Right lobe of liver (tissue), 6 donors: ENCODE results near the gene FOXI2. TPM values are rescaled to one million over a fixed set of nuclear protein-coding genes. Genes with fewer than 3 reads are reported as not detected.

ENCODE experiments used
- ATAC-seq, 4 donors: fragments of 200-7000 bp; cut with Tn5 transposase; one replicate each; pipeline ENCODE4 v1.9.1; 2020; ENCODE audit warnings: mild to moderate bottlenecking in 4 of 4, moderate library complexity in 4 of 4
- DNase-seq, 3 donors: peaks; one replicate each; pipeline ENCODE4 v3.0.0-alpha.2; 2020
- H3K27ac ChIP-seq, 3 donors: fragments of 200-600 bp; one replicate each; pipeline ENCODE4 v1.8.0; 2022
- H3K27me3 ChIP-seq, 2 donors: fragments of 200-600 bp; one replicate each; pipeline ENCODE4 v1.8.0; 2022
- H3K36me3 ChIP-seq, 4 donors: fragments of 200-600 bp; sonication (generic) in 1 of 4; one replicate each; pipeline versions ENCODE4 v1.5.1 to v1.8.0; 2017 to 2022; ENCODE audit warnings: control low read depth in 1 of 4
- H3K4me1 ChIP-seq, 4 donors: fragments of 200-600 bp; sonication (generic) in 1 of 4; one replicate each; pipeline versions ENCODE4 v1.5.1 to v1.8.0; 2017 to 2022; ENCODE audit warnings: control low read depth in 1 of 4
- H3K4me3 ChIP-seq, 3 donors: fragments of 200-600 bp; one replicate each; pipeline ENCODE4 v1.8.0; 2022
- H3K9me3 ChIP-seq, 4 donors: fragments of 200-600 bp; sonication (generic) in 1 of 4; one replicate each; pipeline versions ENCODE4 v1.5.1 to v1.8.0; 2017 to 2022; ENCODE audit warnings: control low read depth in 1 of 4
- POLR2A ChIP-seq: fragments of 450-650 bp; IDR thresholded peaks from one replicate; pipeline ENCODE4 v1.6.1; 2017; ENCODE audit warnings: antibody characterized with exemption, mild to moderate bottlenecking
- WGBS: methylation state at CpG from one replicate; pipeline ENCODE4 v1.1.6; 2018; ENCODE audit warnings: low coverage, low lambda C conversion rate; ENCODE audit not compliant: insufficient coverage; ENCODE audit errors: missing lambda C conversion rate; 5-methylcytosine and 5-hydroxymethylcytosine counted together
- intact Hi-C, 2 donors: fragments of 100-400 bp; cut with DNase I; formaldehyde crosslinking; loops; one replicate each; pipeline versions ENCODE4 v1.11.2 to v1.14.1; 2022
- total RNA-seq, 6 experiments: library from RNA; depleted of rRNA in 2 of 6; stranded (reverse); fragments of >200 nt in 2 of 6; fragmentation: NEBNext Ultra II Directional in 3 of 6; extraction: Animal tissue kit (Norgen Biotek cat#: 25700) in 3 of 6; gene quantifications; one replicate each; pipeline versions ENCODE4 v1.1.0 to v1.2.4, GENCODE V29; 2016 to 2023
- TF ChIP-seq, protein P1 (sequence below), 4 donors: fragments of 200-600 bp in 3 of 4; fragments of 450-650 bp in 1 of 4; IDR thresholded peaks; one replicate each; pipeline versions ENCODE4 v1.5.1 to v1.8.0; 2016 to 2022; ENCODE audit warnings: antibody characterized with exemption in 4 of 4, mild to moderate bottlenecking in 2 of 4
- donor health status: DM: no; HTN: yes; CAD: no.
- donor health status: DM: no; HTN: no; CAD: no.
- donor health status: DM: no; HTN: no; CAD: no.
- donor health status: DM: no; HTN: yes; CAD: no.
- donor health status: DM: no; HTN: yes; CAD: no.

Gene FOXI2
- total RNA-seq, 6 experiments from 2014 or later = not detected

DNA sequence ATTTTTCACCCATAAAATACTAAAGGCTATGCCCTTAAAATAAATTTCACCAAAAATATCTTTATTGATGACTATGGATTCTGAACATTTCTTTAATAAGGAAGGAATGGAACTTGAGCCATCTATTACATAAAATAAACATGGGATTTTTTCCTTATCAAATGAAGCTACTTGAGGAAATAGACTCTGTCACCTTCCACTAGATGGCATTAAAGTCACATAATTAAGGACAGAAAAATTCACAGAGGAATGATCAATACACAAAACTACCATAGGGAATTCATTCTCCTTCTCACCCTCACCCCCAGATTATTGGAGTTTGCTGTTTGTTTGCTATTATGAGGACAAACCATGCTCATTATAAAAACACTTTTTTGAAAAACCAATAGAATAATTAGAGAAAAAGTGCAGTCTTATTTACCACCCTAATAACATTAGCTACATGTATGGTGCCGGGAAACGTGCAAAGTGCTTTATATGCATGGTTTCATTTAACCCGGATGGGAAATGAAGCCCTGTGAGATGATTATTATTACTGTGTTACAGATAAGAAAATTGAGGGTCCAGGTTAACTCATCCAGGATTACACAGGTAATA is 21.1 kb upstream of the FOXI2 start:
- intact Hi-C loops = loop anchor here (10.0 kb wide), 1 partner anchor 139 kb away; no protein-coding TSS in a partner anchor
- no peak overlapping the region for H3K27ac ChIP-seq
- H3K4me1 ChIP-seq = no peaks in the 10 kb centered on the region
- ATAC-seq (peak; percentile 33 to 56 (median 44)), DNase-seq (no peak)
- WGBS = 56% methylated on average over 3 of the region's 3 CpGs
- no peak overlapping the region for H3K4me3 ChIP-seq
- TF ChIP-seq POLR2A = no peak
- TF ChIP-seq, protein P1, sequence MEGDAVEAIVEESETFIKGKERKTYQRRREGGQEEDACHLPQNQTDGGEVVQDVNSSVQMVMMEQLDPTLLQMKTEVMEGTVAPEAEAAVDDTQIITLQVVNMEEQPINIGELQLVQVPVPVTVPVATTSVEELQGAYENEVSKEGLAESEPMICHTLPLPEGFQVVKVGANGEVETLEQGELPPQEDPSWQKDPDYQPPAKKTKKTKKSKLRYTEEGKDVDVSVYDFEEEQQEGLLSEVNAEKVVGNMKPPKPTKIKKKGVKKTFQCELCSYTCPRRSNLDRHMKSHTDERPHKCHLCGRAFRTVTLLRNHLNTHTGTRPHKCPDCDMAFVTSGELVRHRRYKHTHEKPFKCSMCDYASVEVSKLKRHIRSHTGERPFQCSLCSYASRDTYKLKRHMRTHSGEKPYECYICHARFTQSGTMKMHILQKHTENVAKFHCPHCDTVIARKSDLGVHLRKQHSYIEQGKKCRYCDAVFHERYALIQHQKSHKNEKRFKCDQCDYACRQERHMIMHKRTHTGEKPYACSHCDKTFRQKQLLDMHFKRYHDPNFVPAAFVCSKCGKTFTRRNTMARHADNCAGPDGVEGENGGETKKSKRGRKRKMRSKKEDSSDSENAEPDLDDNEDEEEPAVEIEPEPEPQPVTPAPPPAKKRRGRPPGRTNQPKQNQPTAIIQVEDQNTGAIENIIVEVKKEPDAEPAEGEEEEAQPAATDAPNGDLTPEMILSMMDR (IDR thresholded peaks at IDR 0.05) = peak; percentile 42 to 62 (median 52)
- no peaks in the 10 kb centered on the region for H3K9me3 ChIP-seq
- no peaks in the 10 kb centered on the region for H3K36me3 ChIP-seq
- no peaks in the 10 kb centered on the region for H3K27me3 ChIP-seq

DNA sequence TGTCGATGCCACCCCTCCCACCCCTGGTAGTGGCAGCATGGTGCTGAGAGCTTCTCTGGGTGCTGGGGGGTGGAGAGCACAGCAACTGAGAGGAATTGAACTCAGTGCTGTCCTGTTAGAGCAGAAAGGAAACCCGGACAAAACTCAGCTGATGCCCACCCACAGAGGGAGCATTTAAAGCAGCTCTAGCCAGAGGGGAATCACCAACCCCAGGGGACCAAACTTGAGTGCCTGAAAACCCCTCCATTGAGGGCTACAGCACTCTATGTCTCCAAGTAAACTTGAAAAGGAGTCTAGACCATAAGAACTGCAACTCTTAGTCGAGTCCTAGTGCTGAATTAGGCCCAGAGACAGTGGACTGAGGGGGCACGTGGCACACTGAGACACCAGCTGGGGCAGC is 16.8 kb upstream of the FOXI2 start:
- no peaks in the 10 kb centered on the region for H3K27me3 ChIP-seq
- ATAC-seq (no peak), DNase-seq (no peak)
- H3K9me3 ChIP-seq = no peaks in the 10 kb centered on the region
- intact Hi-C loops = no loop called here
- H3K4me3 ChIP-seq = no peak overlapping the region
- 24% methylated on average over 2 of the region's 4 CpGs for WGBS
- no peak for TF ChIP-seq POLR2A
- TF ChIP-seq, protein P1 (IDR thresholded peaks at IDR 0.05) = no peak
- H3K36me3 ChIP-seq = no peaks in the 10 kb centered on the region
- no peaks in the 10 kb centered on the region for H3K4me1 ChIP-seq
- no peak overlapping the region for H3K27ac ChIP-seq

DNA sequence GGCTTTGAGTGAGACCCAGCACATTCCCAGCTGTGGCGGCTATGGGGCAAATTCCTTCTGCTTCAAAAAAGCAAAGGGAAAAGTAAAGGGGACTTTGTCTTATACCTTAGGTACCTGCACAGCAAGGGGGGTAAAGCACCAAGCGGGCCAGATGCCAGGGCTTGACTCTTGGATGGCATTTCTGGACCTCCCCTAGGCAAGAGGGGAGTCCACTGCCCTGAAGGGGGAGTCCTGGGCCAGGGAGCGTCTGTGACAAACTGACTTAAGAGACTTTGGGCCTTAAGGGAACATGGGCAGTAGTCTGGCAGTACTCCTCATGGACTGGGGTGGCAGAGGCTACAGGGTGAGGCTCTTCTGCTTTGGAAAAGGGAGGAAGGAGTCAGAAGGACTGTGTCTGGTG is 16.1 kb upstream of the FOXI2 start:
- H3K9me3 ChIP-seq = no peaks in the 10 kb centered on the region
- H3K4me1 ChIP-seq = no peaks in the 10 kb centered on the region
- DNase-seq = no peak
- no peaks in the 10 kb centered on the region for H3K36me3 ChIP-seq
- no peak overlapping the region for H3K4me3 ChIP-seq
- no peaks in the 10 kb centered on the region for H3K27me3 ChIP-seq
- TF ChIP-seq POLR2A = no peak
- TF ChIP-seq, protein P1 (IDR thresholded peaks at IDR 0.05) = no peak
- H3K27ac ChIP-seq = no peak overlapping the region
- intact Hi-C loops = no loop called here
- no peak for ATAC-seq
- 58% methylated on average over 2 of the region's 3 CpGs for WGBS

DNA sequence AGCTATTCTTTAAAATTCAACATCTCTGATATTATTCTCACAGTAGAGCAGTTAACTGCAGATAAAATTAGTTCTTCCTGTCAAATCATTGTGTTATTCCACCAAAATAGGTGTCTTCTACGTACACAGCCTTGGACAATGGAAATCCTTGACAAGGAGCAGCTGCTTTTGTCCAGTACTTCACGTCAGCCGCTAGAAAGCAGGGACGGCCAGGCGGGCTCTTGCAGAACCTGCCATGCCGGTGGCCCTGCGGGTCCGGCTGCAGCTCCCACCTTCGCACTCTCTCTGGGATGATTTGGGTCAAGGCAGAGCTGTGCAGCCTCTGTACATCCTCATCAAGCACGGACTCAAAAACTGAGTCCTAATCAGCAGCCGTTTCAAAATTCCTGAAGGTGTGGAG is 2.2 kb upstream of the FOXI2 start:
- intact Hi-C loops = no loop called here
- ATAC-seq (no peak), DNase-seq (no peak)
- Histone ChIP-seq H3K27me3 (peaks cover 0 to 26% of the 10 kb centered on the region in 2 donors), H3K36me3 (no peaks in the 10 kb centered on the region), H3K4me3 (no peak overlapping the region), H3K27ac (no peak overlapping the region), H3K9me3 (no peaks in the 10 kb centered on the region), H3K4me1 (peaks cover 0 to 5% (median 0%) of the 10 kb centered on the region in 4 donors)
- TF ChIP-seq, protein P1 (IDR thresholded peaks at IDR 0.05) = no peak
- TF ChIP-seq POLR2A = no peak
- 17% methylated on average over 10 of the region's 11 CpGs for WGBS
